Measurements from ENCODE around the gene HLA-DMB.

The HLA-DMB gene

DNA sequence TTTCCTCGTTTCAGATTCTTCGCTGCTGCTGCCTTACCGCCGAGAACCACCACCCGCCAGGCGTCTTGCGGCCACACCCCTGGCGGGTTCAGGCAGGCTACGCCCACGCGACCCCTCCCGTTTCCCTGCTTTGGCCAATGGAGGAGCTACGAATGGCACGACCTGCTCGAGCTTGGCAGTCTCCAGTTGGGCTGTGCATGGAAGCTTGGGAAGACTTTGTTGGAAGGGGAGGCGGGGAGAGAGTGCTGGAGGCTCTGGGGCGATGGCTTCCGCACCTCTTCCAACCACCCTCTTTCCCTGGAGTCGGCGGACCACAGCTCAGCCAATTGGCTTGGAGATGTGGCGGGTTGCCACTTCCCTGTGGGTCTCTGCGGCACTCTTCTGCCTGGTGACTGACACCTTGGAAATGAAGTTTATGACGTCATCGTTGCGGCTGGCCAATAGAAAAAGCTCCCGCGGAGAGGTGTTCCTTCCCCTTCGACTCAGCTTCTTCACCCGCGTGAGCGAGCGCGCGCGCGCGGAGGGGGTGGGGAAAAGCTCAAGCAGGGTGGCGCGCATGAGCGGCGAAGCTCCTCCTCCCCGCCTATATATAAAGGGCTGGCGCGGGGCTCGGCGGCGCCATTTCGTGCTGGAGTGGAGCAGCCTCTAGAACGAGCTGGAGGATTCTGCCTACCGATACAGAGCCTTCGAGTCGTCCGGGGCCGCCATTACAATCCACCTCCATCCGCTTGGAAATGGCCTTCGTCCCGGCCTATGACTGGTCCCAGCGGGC, 30.9 kb upstream of the HLA-DMB start:
- peak; percentile 100 for DNase-seq

DNA sequence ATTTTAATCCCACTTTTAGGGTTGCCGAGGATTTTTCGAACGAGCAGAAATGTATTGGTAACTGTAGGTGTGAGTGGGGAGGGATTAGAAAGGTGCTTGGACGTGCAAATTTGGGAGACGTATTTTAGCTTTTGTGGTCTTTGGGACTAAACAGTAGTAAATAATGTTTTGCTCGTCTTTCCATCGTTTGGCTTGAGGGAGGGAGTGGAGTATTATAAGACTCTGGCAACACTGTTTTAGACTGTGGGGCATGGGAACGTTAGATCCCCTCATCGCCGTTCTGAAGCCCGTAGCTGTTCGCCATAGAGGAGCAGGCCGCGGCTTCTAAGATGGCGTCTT, 30.4 kb upstream of the HLA-DMB start:
- no peak for DNase-seq

DNA sequence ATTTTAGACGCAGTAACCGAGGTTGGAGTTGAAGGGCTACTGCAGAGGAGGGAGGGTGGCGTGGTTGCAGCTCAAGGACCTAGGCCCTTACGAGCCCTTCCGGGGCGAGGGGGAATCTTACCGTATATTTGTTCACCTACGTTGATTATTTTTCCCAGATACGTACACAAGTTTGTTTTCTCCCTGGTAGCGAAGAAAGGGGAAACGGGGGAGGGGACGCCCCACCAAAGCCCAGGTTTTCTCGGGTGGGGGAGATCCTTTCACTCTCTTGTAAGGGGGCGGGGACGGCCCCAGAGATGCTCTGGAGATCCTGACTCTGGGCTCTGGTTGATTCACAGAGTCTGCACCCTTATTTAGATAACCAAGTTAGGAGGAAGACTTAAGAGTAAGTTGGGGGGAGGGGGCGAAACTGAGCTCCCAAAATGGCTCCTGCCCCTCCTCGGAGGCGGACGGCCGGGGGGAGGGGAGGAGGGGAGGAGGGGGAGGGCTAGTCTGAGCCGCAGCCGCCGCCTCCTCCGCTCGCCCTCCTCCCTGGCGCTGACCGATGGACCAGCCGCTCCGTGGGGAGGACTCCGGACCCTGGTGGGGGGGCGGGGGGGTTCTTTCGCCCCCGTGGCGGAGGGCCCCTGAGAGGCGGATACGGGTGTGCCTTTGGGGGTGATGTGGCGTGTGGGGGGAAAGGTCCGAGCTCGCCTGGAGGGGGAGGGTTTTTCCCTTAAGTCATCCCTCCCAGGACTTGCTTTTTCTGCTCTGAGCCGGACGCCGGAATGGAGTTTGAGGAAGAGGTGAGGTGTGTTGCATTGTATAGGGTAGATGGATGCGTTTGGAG, 29.8 kb upstream of the HLA-DMB start:
- DNase-seq, result peak; percentile 79

DNA sequence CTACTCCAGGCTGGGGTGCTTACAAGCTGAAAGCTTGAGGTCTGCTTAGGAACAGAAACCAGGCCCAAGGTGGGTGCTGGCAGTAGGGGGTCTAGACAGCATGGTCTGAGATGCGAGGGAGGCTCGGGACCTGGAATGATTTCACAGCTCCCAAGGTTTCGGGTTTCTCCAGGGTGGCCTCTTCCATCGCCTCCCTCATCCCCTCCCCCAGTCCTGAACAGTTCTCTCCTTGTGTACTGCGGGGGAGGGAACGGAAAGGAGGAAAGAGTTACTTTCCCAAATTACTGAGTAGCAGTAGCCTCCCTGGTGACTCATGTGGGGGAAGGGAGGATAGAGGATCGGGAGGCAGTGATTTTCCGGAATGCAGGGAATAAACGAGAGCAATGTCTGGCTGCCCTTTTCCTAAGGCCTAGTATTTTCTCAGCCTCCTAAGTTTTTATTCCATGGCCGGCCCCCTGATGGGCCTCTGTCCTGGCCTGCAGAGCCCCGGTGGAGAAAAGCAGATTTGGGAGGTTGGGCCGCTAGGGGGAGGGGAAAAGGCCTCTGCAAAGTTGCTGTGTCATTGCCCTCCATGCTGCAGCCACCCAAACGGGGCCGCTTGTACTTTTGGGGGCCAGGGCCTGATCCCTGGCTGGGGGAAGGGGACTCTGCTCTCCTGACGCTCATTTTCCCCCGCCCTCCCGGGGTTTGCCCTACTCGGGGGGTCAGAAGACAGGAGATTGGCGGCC, 29.0 kb upstream of the HLA-DMB start:
- peak; percentile 80 for DNase-seq

DNA sequence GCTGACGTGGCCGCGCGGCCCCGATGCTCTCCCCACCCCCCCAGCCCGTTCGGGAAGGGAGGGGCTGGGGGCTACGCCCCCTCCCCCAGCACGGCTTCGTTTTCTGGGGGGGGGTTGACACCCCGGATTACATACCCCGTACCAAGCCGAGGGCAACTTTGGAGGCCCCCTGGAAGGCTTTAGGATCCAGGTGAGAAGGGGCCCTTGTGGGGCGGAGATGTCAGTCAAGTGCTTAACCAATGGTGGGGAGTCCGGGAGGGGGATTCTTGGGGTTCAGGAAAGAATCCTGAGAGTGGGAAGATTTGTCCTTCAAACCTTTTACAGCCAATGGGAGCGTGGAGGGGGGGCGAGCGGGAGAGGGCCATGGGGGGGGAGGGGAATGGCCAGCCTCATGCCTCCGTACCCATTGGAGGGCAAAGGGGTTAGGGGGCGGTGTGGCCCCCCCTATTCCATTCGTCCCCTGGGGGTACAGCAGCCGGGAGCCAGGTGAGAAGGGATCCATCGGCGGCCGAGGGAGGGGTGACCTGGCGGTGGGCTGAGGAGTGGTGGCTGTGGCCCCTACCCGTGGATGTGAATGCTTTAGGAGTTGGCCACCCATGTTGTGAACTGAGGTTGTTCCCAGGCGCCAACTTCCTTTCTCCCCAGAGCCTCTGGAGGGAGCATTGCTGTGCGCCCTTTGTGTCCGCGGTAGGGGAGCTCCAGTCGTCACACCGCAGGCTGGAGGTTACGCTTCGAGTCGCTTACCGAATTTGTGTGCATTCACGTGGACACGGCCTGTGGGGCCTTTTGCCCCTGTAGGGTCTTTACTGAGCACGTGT, 28.2 kb upstream of the HLA-DMB start:
- DNase-seq, result peak; percentile 75

DNA sequence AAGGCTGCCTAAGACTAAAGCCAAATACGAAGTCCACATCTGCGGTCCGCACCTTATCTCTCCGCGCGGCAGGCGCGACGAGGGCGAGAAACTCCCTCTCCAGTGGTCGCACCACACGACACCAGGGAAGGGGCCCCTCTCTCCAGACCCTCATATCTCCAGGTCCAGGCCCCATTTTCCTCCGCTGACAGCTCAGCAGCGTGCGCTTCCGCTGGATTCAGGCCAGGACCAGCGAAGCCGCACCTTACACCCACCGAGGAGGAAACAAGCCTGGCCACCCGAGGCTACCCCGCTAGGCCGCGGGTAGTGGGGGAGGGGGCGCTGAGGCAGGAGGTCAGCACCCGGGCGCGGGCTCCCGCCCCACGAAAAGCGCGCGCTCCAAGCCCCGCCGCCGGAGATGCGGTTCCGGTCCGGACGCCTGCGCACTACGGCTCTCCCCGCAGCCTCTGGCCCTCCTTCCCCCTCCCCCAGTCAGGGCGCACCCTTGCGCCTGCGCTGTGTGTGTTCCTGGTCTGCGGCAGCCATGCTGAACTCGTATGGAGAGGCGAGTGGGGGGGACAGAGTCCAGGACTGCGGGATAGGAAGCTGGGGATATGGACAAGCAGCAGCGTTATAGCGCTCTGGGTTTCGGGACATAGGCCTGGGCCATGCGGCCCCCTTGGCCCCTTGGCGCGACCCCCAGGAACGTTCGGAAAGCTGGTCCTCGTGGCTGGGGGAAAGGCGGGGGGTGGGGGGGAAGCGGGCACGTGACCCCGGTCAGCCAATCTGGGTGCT, 27.5 kb upstream of the HLA-DMB start, which contains the start of gene BRD2:
Gene BRD2, plus strand, starts transcription at position 502 of the 774 bp plus-strand sequence. CDS start 4,305 bp downstream, outside the sequence.
- peak; percentile 96 for DNase-seq

DNA sequence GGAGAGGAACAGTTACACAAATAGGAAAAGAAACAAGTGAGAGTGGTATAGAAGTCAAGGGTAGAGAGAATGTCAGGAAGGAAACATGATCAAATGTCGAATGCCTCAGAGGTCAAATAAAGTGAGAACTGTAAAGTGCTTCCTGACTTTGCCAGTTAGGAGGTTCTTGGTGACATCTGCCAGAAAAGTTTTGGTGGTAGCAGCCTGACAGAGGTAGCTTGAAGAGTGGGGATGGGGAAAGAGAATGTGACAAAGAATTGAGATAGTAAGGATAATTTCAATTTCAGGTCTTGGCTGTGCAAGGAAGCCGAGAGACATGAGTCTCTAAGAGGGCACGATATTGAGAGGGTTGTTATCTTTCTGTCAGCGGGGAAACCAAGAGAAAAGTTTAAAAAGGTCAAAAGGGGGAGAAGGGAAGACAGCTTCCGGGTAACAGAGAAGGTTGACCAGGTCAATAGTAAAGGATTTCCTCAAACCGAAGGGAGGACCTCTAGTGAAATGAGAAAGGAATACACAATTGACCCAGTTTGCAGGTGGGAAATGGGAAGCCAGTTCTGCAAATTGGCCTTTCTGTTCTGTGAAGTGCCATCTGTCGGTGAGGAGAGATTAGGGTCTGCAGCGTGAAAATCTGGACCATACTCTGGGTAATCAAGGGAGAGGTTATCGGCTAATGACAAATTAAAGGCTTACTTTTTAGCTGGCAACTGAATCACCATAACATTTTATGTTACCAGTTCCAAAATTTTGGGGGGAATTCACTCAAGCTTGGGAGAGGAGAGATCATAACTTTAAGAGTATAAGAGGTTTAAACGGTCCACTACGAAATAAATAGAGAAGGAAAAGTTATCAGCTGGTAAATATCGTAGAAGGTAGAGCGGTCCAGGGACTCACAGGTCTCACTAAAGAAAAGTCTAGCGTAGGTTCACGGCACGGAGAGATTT, 26.6 kb upstream of the HLA-DMB start:
- DNase-seq, result peak; percentile 56

DNA sequence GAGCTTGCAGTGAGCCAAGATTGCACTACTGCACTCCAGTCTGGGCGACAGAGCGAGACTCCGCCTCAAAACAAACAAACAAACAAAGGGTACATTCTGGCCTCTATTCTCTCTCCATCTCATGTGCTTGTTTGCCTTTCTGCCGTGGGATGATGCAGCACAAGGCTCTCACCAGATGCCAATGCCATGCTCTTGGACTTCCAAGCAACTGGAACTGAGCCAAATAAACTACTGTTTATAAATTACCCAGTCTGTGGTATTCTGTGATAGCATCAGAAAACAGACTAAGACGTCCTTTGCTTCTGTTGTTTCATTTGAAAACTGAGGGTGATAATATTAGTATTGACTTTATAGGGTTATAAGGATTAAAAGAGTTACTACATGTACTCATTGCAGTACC, 23.9 kb upstream of the HLA-DMB start:
- no peak for DNase-seq

DNA sequence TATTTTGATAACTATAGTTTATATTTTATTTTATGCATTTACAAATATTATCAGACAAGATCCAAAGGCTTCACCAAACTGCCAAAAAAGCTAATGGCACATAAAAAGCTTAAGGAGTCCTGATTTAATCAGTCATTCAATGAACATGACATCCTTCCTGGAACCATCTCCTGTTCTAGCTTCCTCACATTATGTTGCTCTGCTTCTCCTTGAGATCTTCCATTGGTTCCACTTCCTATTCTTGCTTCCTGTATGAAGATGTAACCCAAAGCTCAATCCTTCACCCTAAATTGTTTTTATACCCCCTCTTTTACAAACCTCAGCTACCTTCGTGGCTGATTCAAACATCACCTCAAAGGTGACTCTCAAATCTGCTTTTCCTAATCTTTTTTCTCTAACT, 23.0 kb upstream of the HLA-DMB start:
- no peak for DNase-seq

DNA sequence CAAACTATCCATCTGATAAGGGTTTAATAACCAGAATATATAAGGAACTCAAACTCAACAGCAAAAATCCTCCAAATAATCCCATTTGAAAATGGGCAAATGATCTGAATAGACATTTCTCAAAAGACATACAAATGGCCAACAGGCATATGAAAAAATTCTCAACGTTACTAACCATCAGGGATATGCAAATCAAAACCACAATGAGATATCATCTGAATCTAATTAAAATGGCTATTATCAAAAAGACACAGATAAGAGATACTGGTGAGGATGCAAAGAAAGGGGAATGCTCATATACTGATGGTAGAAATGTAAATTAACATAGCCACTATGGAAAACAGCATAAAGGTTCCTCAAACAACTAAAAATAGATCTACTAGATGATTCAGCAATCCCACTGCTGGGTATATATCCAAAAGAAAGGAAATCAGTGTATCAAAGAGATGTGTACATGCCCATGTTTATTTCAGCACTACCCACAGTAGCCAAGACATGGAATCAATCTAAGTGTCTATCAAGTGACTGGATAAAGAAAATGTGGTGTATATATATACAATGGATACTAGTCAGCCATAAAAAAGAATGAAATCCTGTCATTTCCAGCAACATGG, 21.5 kb upstream of the HLA-DMB start:
- DNase-seq, result no peak

DNA sequence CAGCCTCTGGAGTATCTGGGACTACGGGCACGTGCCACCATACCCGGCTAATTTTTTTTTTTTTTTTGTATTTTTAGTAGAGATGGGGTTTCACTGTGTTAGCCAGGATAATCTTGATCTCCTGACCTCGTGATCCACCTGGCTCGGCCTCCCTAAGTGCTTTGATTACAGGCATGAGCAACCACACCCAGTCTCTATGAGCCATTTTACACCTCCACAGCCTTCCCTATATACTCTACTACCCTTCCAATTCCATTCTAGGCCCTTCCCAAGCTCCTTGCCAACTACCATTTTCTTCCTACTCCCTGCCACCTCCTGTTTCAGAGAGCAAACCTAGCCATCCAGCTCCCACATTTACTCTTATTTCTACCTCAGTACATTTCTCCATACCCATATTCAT, 19.7 kb upstream of the HLA-DMB start:
- no peak for DNase-seq

DNA sequence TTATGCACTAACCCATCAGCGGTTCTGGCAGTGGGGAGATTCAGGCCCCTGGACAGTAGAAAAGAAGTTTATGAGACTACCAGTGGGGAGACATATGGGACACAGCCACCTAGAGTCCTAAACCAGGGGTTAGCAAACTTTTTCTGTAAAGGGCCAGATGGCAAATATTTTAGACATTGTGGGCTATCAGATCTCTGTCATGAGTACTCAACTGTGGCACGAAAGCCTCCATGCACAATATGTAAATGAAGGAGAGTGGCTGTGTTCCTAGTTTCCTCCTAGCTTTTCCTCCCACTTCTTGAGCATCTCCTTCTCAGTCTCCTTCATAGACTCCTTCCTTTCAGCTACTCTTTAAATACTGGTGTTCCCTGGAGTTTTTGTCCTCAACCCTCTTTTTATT, 15.3 kb upstream of the HLA-DMB start:
- no peak for DNase-seq

DNA sequence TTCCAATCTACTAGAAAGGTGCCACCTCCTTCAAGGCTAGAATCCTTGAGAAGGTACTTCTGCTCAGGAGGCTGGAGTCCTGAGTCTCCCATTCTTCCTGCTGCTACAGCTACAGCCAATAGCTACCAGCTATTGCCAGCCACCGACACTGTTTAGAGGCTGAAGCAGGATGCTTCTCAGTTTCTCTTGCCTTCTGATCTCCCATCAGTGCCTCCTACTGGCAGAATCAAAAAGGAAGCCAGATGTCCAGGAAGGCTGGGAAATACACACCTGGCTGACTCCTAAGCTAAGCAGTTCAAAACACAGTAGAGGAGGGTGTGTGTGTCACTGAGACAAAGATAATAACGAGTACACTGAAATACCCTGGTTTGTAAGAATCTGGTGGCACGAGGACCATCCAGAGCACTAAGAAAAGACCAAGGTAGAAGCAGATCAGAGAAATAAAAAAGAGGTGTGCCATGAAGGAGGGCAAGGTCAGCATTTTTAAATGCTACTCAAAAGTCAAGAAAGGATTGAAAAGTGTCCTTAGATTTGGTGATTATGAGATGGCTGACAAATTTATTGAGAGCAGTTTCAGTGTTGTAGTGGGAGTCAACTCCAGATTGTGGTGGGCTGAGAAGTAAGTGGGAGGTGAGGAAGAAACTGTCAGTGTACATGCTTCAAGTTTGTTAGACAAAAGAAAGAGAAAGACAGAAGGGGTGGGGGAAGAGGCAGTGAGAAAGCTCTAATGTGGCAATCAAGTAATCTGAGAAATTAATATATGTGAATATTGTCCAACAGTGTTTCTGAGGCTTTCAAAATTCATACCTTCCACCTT, 14.4 kb upstream of the HLA-DMB start:
- DNase-seq, result no peak

DNA sequence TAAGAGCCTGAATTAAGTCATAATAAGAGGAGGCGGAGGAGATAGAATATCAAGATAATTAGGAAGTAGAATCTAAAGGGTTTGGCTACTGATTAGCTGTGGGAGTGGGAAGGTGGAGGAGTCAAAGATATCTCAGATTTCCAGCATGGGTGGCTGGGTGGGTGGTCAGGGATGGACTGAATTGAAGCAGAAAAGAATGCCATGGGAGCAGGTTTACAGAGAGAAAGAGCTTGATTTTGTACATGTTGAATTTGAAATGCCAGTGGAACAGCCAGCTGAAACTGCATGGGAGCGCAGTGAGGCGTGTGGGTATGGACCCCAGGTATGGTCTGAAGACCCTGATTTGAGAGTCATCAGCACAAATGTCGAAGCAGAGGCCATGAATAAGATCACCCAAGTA, 13.4 kb upstream of the HLA-DMB start:
- DNase-seq, result no peak

DNA sequence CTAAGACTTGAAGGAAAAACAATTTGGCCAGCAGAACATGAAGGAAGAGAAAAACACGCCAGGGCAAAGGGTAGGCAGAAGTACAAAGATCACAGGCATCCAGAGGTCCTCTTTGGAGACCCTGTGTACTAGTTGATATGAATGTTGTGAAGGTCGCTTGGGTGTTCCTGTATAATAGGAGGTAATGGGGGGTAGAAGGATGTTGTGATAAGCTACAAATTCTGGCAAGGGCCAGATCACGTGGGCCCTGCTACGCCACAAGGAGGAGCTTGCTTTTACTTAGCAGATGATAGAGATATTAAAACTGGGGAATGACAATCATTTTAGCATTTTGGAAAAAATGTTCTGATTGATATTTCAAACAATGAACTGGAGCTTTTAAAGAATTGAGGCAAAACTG, 12.9 kb upstream of the HLA-DMB start:
- DNase-seq, result no peak

DNA sequence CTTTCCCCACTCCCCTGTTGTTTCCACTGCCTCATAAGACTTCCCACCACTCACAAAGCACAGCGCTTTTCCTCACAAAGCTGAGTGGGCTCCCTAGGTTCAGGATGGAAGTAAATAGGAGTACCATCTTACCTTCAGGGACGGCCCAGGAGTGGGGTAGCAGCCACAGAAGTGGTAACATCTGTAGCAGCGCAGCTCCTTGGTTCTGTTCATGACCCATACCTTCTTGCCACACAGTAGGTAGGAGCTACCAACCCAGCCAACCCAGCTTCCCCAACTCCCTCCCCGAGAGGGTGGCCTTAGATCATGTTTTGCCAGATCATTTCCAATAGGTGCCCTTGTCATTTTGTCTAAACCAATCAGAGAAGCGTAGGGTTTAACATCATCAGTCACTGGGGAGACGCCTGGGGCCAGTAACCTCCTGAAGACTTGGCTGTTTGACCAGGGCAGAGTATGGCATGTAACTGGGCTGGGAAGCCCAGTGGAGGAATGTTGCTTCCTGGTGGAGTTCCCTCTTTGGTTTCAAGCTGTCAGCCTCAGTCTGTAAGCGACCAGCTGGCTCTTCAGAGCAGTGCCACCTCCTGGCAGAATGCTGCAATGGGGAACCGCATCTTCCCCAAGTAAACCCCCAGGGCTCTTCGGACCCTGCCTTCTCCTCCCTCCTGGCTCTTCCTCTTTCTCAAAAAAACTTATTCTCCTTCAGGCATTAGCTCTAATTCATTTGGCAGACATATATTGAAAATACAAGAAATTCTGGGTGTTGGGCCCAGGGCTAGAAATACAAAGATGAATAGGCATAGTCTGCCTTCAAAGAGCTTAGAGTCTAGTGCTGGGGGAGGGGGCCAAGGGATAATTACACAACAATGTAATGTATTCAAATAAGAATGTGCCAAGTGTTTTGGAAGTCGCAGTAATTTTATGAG, 12.2 kb upstream of the HLA-DMB start, which contains the start of gene HLA-DMA:
Gene HLA-DMA, minus strand, starts transcription at position 281 of the 923 bp plus-strand sequence. Its CDS starts 61 bp downstream, at position 220.
- DNase-seq, result peak; percentile 5

DNA sequence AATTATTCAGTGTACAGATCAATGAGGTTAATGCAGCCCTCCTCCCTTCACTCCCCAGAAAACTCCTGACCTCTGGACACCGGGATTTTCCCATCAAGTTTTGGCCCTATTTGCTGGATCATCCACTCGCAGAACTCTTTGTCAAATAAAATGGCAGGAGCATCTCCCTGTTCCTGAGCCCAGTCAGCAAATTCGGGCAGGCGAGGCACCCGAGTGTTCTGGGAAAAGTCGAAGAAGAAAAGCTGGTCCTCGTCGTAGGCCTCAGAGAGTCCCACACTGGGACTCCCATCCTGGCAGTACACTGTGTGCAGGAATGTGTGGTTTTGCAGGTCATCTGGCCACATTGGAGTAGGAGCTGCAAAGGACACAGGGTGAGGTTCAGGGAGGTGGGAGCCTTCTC, 9.6 kb upstream of the HLA-DMB start:
- DNase-seq, result no peak

DNA sequence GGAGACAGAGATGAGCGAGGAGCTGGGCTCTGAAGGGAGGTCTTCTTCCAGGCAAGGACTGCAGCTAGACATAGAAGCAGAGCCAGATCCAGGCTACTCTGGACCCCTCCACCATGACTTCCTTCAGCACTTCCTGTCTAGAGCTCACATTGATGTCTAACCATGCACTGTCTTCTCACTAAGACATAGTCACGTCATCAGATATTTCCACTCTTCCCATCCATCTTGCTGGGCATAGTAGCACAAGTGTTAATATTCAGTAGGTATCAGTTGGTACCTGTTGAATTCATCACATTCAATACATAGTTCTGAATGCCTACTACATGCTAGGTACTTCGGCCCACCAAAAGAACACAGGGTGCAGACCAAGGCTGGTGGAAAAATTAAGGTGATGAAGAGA, 9.2 kb upstream of the HLA-DMB start:
- no peak for DNase-seq
